ENCODE measurements around the gene SLC15A1. TPM values are rescaled to one million over a fixed set of nuclear protein-coding genes. Genes with fewer than 3 reads are reported as not detected.

SLC15A1 gene
- total RNA-seq, 2 donors from 2014 or later, result 0.34 to 1.3 TPM

- no peaks in the 10 kb centered on the region for H3K4me1 ChIP-seq (replicated peaks)
- no peak for DNase-seq (ENCODE audit: low spot score)
- intact Hi-C loops (cut with DNase I), result no loop called here
- no peak for TF ChIP-seq POLR2AphosphoS5 (IDR thresholded peaks at IDR 0.05)
- no peak for TF ChIP-seq POLR2A (IDR thresholded peaks at IDR 0.05)
- no peak for TF ChIP-seq CTCF (IDR thresholded peaks at IDR 0.05)
- WGBS, result 100% methylated on average over 1 of the region's 1 CpG
- H3K4me3 ChIP-seq, result no peak overlapping the region
- no peak overlapping the region for H3K27ac ChIP-seq
- no peaks in the 10 kb centered on the region for H3K9me3 ChIP-seq
- H3K27me3 ChIP-seq (replicated peaks; ENCODE audit: insufficient read depth), result no peaks in the 10 kb centered on the region
- H3K36me3 ChIP-seq, result no peaks in the 10 kb centered on the region
Observed at GRCh38 chr13:98738993-98739392, 13.5 kb downstream of the SLC15A1 start.

DNA sequence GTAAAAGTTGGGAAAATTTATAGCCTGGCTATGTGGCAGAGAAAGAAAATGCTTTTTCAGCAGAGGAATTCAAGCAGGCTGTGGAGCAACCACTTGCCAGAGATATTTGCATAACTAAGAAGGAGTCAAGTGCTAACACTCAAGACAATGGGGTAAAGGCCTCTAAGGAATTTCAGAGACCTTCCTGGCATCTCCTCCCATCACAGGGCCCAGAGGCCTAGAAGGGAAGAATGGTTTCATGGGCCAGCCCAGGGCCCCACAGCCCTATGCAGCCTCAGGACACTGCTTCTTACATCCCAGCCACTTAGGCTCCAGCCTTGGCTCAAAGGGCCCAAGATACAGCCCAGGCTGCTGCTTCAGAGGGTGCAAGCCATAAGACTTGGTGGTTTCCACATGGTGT is 14.3 kb downstream of the SLC15A1 start:
- intact Hi-C loops (cut with DNase I), result no loop called here
- H3K36me3 ChIP-seq, result no peaks in the 10 kb centered on the region
- no peak overlapping the region for H3K4me3 ChIP-seq
- no peaks in the 10 kb centered on the region for H3K27me3 ChIP-seq (replicated peaks; ENCODE audit: insufficient read depth)
- DNase-seq (ENCODE audit: low spot score), result no peak
- H3K4me1 ChIP-seq (replicated peaks), result no peaks in the 10 kb centered on the region
- H3K9me3 ChIP-seq, result no peaks in the 10 kb centered on the region
- H3K27ac ChIP-seq, result no peak overlapping the region
- TF ChIP-seq POLR2AphosphoS5 (IDR thresholded peaks at IDR 0.05), result no peak
- no peak for TF ChIP-seq POLR2A (IDR thresholded peaks at IDR 0.05)

DNA sequence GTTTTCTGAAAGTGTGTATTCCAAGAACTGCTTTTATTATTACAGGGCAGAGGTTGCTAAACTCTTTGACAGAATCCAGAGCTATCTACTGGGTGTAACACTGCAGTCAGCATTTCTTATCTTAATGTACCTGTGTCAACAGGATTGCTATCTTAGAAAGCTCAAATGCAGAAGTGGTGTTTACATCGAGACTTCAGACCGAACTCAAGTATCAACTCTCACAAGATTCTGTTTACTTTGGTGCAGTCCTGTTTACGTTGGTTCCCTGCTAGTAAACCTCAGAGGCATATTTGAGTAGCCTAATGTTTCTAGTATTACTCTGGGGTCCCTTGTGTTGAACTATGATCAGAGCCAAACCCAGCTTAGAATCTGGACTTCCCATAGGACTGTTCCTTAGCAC is 20.5 kb downstream of the SLC15A1 start:
- H3K9me3 ChIP-seq, result no peaks in the 10 kb centered on the region
- no peak for DNase-seq (ENCODE audit: low spot score)
- 51% methylated on average over 3 of the region's 3 CpGs for WGBS
- H3K27ac ChIP-seq, result no peak overlapping the region
- H3K36me3 ChIP-seq, result no peaks in the 10 kb centered on the region
- no peak overlapping the region for H3K4me3 ChIP-seq
- intact Hi-C loops (cut with DNase I), result no loop called here
- no peaks in the 10 kb centered on the region for H3K4me1 ChIP-seq (replicated peaks)
- no peak for TF ChIP-seq CTCF (IDR thresholded peaks at IDR 0.05)
- TF ChIP-seq POLR2A (IDR thresholded peaks at IDR 0.05), result no peak
- H3K27me3 ChIP-seq (replicated peaks; ENCODE audit: insufficient read depth), result no peaks in the 10 kb centered on the region

GRCh38 chr13:98731038-98731437 is 21.4 kb downstream of the SLC15A1 start:
- intact Hi-C loops (cut with DNase I), result no loop called here
- Histone ChIP-seq H3K4me1 (replicated peaks) (no peaks in the 10 kb centered on the region), H3K36me3 (no peaks in the 10 kb centered on the region), H3K9me3 (no peaks in the 10 kb centered on the region), H3K27me3 (replicated peaks; ENCODE audit: insufficient read depth) (no peaks in the 10 kb centered on the region), H3K4me3 (no peak overlapping the region), H3K27ac (no peak overlapping the region)
- TF ChIP-seq POLR2A (IDR thresholded peaks at IDR 0.05), result no peak
- TF ChIP-seq CTCF (IDR thresholded peaks at IDR 0.05), result no peak
- 97% methylated on average over 17 of the region's 17 CpGs for WGBS
- DNase-seq (ENCODE audit: low spot score), result no peak

DNA sequence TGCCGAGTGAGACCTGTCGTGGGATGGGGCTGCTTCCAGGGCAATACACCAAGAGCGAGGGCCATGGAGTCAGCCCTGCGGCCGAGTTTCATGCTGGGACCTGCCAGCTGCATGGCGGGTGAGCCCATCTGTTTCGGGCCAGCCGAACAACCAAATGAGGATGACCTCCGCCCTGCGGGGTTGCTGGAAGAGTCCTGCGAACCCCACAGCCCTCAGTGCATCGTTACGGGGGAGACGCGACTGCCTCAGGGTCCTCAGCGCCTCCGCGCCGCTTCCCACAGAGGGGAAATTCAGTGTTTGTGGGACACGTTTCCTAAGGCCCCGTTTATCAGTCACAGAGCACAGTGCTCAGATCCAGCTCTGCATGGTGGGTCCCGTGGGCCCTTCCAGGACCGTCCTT is 22.0 kb downstream of the SLC15A1 start:
- WGBS, result 94% methylated on average over 22 of the region's 23 CpGs

More for the DNA sequence above, 22.0 kb downstream of the SLC15A1 start:
- Histone ChIP-seq H3K4me3 (no peak overlapping the region), H3K36me3 (no peaks in the 10 kb centered on the region), H3K9me3 (no peaks in the 10 kb centered on the region), H3K27me3 (replicated peaks; ENCODE audit: insufficient read depth) (no peaks in the 10 kb centered on the region), H3K27ac (no peak overlapping the region), H3K4me1 (replicated peaks) (no peaks in the 10 kb centered on the region)
- DNase-seq (ENCODE audit: low spot score), result no peak
- TF ChIP-seq POLR2A (IDR thresholded peaks at IDR 0.05) (no peak), CTCF (IDR thresholded peaks at IDR 0.05) (no peak), POLR2AphosphoS5 (IDR thresholded peaks at IDR 0.05) (no peak)
- intact Hi-C loops (cut with DNase I), result no loop called here
